Esophagus muscularis mucosa (tissue), 4 donors: Measurements from ENCODE around the gene ULK4. TPM values are rescaled to one million over a fixed set of nuclear protein-coding genes. Genes with fewer than 3 reads are reported as not detected.

ENCODE experiments used
- DNase-seq: peaks from one replicate; pipeline ENCODE4 v3.0.0-alpha.2; 2017; ENCODE audit errors: extremely low spot score
- H3K27ac ChIP-seq, 4 donors: fragments of 200-600 bp; sonication (generic); replicated peaks in 1 of 4; 1 replicate in 3 of 4; 2 replicates in 1 of 4; pipeline ENCODE4 v1.5.1; 2016 to 2019; ENCODE audit warnings: mild to moderate bottlenecking in 1 of 4
- H3K27me3 ChIP-seq, 4 donors: fragments of 200-600 bp; sonication (generic); one replicate each; pipeline versions ENCODE4 v1.5.1 to v1.6.0; 2016 to 2019
- H3K36me3 ChIP-seq, 4 donors: fragments of 200-600 bp; sonication (generic); one replicate each; pipeline ENCODE4 v1.5.1; 2016 to 2019
- H3K4me1 ChIP-seq, 4 donors: fragments of 200-600 bp; sonication (generic); one replicate each; pipeline ENCODE4 v1.5.1; 2016 to 2019
- H3K4me3 ChIP-seq, 4 donors: fragments of 200-600 bp; sonication (generic); 1 replicate in 2 of 4; 2 replicates in 2 of 4; pipeline ENCODE4 v1.5.1; 2016 to 2019; ENCODE audit warnings: mild to moderate bottlenecking in 4 of 4, moderate library complexity in 1 of 4
- H3K9me3 ChIP-seq, 4 donors: fragments of 200-600 bp; sonication (generic); 1 replicate in 3 of 4; 2 replicates in 1 of 4; pipeline ENCODE4 v1.5.1; 2016 to 2019
- CTCF ChIP-seq, 3 experiments: fragments of 200-600 bp in 2 of 3; fragments of 450-650 bp in 1 of 3; sonication (generic) in 2 of 3; IDR thresholded peaks; one replicate each; pipeline ENCODE4 v1.5.1; 2017 to 2019; ENCODE audit warnings: antibody characterized with exemption in 3 of 3, mild to moderate bottlenecking in 2 of 3, moderate library complexity in 1 of 3
- EP300 ChIP-seq: sonication (generic); formaldehyde crosslinking; IDR thresholded peaks from one replicate; pipeline ENCODE4 v1.6.1; 2017; ENCODE audit warnings: antibody characterized with exemption
- POLR2A ChIP-seq: fragments of 450-650 bp; IDR thresholded peaks from one replicate; pipeline ENCODE4 v1.6.1; 2017; ENCODE audit warnings: antibody characterized with exemption, moderate library complexity, mild to moderate bottlenecking, low read depth
- POLR2AphosphoS5 ChIP-seq, 2 donors: sonication (generic); formaldehyde crosslinking; IDR thresholded peaks; one replicate each; pipeline ENCODE4 v1.6.1; 2017; ENCODE audit warnings: antibody characterized with exemption in 2 of 2
- WGBS: methylation state at CpG from one replicate; pipeline ENCODE4 v1.1.5; 2018; 5-methylcytosine and 5-hydroxymethylcytosine counted together
- intact Hi-C: fragments of 100-400 bp; cut with DNase I; formaldehyde crosslinking; loops from one replicate; pipeline ENCODE4 v1.15.1; 2023
- total RNA-seq, 4 donors: library from RNA; depleted of rRNA; stranded (reverse); fragments of >200 nt; gene quantifications; one replicate each; pipeline versions ENCODE4 v1.1.0 to v1.2.1, GENCODE V29; 2016

Gene ULK4
- total RNA-seq, 4 donors from 2014 or later: 4.2 to 15.4 (median 11.0) TPM

GRCh38 chr3:41668379-41668778 is 293.5 kb downstream of the ULK4 start:
- TF ChIP-seq POLR2AphosphoS5 (IDR thresholded peaks at IDR 0.05) (no peak), EP300 (no peak), CTCF (IDR thresholded peaks at IDR 0.05) (no peak), POLR2A (no peak)
- H3K36me3 ChIP-seq: peaks cover 0 to 5% (median 0%) of the 10 kb centered on the region in 4 donors
- no peak overlapping the region for H3K4me3 ChIP-seq
- no peaks in the 10 kb centered on the region for H3K4me1 ChIP-seq
- no peaks in the 10 kb centered on the region for H3K27me3 ChIP-seq
- DNase-seq: no peak
- peaks cover 0 to 21% (median 2%) of the 10 kb centered on the region in 4 donors for H3K9me3 ChIP-seq
- no peak overlapping the region for H3K27ac ChIP-seq
- intact Hi-C loops: no loop called here

GRCh38 chr3:41662288-41662687 is 299.6 kb downstream of the ULK4 start:
- no peak overlapping the region for H3K27ac ChIP-seq
- H3K36me3 ChIP-seq: peaks cover 0 to 5% (median 0%) of the 10 kb centered on the region in 4 donors
- TF ChIP-seq CTCF (IDR thresholded peaks at IDR 0.05) (no peak), POLR2A (no peak), POLR2AphosphoS5 (IDR thresholded peaks at IDR 0.05) (no peak), EP300 (no peak)
- intact Hi-C loops: no loop called here
- H3K4me3 ChIP-seq: no peak overlapping the region
- DNase-seq: no peak
- peaks cover 0 to 9% (median 2%) of the 10 kb centered on the region in 4 donors for H3K9me3 ChIP-seq
- WGBS: 79% methylated on average over 4 of the region's 4 CpGs
- no peaks in the 10 kb centered on the region for H3K4me1 ChIP-seq
- H3K27me3 ChIP-seq: no peaks in the 10 kb centered on the region

- intact Hi-C loops: no loop called here
- Histone ChIP-seq H3K27ac (no peak overlapping the region), H3K9me3 (peaks cover 0 to 9% (median 2%) of the 10 kb centered on the region in 4 donors), H3K4me1 (no peaks in the 10 kb centered on the region), H3K4me3 (no peak overlapping the region), H3K27me3 (no peaks in the 10 kb centered on the region), H3K36me3 (peaks cover 0 to 5% (median 0%) of the 10 kb centered on the region in 4 donors)
- TF ChIP-seq POLR2A: no peak
- no peak for TF ChIP-seq EP300
- TF ChIP-seq CTCF (IDR thresholded peaks at IDR 0.05): no peak
- no peak for TF ChIP-seq POLR2AphosphoS5 (IDR thresholded peaks at IDR 0.05)
- 87% methylated on average over 3 of the region's 3 CpGs for WGBS
- DNase-seq: no peak
These were observed 300.1 kb downstream of the ULK4 start for GRCh38 chr3:41661796-41662195.

- H3K4me1 ChIP-seq: no peaks in the 10 kb centered on the region
- H3K27ac ChIP-seq: no peak overlapping the region
- 87% methylated on average over 1 of the region's 1 CpG for WGBS
- DNase-seq: no peak
- peaks cover 0 to 6% (median 0%) of the 10 kb centered on the region in 4 donors for H3K9me3 ChIP-seq
- TF ChIP-seq POLR2AphosphoS5 (IDR thresholded peaks at IDR 0.05) (no peak), CTCF (IDR thresholded peaks at IDR 0.05) (no peak), POLR2A (no peak), EP300 (no peak)
- H3K4me3 ChIP-seq: no peak overlapping the region
- no peaks in the 10 kb centered on the region for H3K36me3 ChIP-seq
- H3K27me3 ChIP-seq: no peaks in the 10 kb centered on the region
- intact Hi-C loops: no loop called here
These were observed 301.4 kb downstream of the ULK4 start for GRCh38 chr3:41660510-41660909.

GRCh38 chr3:41653571-41654239 is 308.2 kb downstream of the ULK4 start:
- intact Hi-C loops: no loop called here
- Histone ChIP-seq H3K36me3 (no peaks in the 10 kb centered on the region), H3K4me1 (peaks cover 0 to 7% (median 3%) of the 10 kb centered on the region in 4 donors), H3K4me3 (no peak overlapping the region), H3K27ac (no peak overlapping the region), H3K9me3 (no peaks in the 10 kb centered on the region), H3K27me3 (no peaks in the 10 kb centered on the region)
- WGBS: 48% methylated on average over 2 of the region's 2 CpGs
- no peak for DNase-seq
- TF ChIP-seq POLR2AphosphoS5 (IDR thresholded peaks at IDR 0.05) (no peak), CTCF (IDR thresholded peaks at IDR 0.05) (no peak), EP300 (no peak)
